HEK293T (cell line): Measurements from ENCODE around the gene C1orf167.

ENCODE experiments used
- FOXM1 ChIP-seq: fragments of 450-650 bp; IDR thresholded peaks from 2 replicates; pipeline ENCODE4 v1.6.1; 2017; ENCODE audit warnings: mild to moderate bottlenecking, borderline replicate concordance
- TF ChIP-seq, protein P1 (sequence below): fragments of 450-650 bp; IDR thresholded peaks from 2 replicates; pipeline ENCODE4 v1.6.1; 2016

DNA sequence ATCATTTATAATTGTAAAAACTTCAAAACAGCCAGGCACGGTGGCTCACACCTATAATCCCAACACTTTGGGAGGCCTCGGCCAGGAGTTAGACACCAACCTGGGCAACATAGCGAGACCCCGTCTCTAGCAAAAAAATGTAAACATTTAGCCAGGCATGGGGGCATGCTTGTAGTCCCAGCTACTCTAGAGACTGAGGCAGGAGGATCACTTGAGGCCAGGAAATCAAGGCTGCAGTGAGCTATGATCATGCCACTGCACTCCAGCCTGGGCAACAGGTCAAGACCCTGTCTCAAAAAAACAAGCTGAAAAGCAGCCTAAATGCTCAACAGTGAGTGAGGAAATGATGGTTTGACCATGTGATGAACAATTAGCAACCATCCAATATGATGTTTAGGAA is 7.3 kb downstream of the C1orf167 start:
- TF ChIP-seq FOXM1: no peak
- TF ChIP-seq, protein P1, sequence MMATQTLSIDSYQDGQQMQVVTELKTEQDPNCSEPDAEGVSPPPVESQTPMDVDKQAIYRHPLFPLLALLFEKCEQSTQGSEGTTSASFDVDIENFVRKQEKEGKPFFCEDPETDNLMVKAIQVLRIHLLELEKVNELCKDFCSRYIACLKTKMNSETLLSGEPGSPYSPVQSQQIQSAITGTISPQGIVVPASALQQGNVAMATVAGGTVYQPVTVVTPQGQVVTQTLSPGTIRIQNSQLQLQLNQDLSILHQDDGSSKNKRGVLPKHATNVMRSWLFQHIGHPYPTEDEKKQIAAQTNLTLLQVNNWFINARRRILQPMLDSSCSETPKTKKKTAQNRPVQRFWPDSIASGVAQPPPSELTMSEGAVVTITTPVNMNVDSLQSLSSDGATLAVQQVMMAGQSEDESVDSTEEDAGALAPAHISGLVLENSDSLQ: no peak
